GM12891 (cell line): ENCODE measurements around the gene SKIC8.
"Not testable (repeated sequence)": the region's sequence is repeated elsewhere in the genome, so short reads cannot be mapped to it uniquely, and the experiment has no call there.

Experiments
- POLR2A ChIP-seq: IDR thresholded peaks from 2 replicates; pipeline ENCODE4 v1.6.1; 2011; ENCODE audit warnings: low read depth, low read length, control low read depth
- POLR2AphosphoS5 ChIP-seq: IDR thresholded peaks from 2 replicates; pipeline ENCODE4 v1.6.1; 2011; ENCODE audit warnings: low read depth, low read length, control low read depth
- SPI1 ChIP-seq: IDR thresholded peaks from 2 replicates; pipeline ENCODE4 v1.6.1; 2011; ENCODE audit warnings: low read depth, low read length, control low read depth

DNA sequence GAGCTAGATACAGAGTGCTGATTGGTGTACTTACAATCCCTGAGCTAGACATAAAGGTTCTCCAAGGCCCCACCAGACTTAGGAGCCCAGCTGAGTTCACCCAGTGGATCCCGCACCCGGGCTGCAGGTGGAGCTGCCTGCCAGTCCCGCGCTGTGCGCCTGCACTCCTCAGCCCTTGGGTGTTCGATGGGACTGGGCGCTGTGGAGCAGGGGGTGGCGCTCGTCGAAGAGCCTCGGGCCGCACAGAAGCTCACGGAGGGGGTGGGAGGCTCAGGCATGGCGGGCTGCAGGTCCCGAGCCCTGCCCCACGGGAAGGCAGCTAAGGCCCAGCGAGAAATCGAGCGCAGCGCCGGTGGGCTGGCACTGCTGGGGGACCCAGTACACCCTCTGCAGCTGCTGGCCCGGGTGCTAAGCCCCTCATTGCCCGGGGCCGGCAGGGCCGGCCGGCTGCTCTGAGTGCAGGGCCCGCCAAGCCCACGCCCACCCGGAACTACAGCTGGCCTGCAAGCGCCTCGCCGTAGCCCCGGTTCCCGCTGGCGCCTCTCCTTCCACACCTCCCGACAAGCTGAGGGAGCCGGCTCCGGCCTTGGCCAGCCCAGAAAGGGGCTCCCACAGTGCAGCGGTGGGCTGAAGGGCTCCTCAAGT is 53.3 kb downstream of the SKIC8 start:
- not testable (repeated sequence) for TF ChIP-seq POLR2A, POLR2AphosphoS5, SPI1
